HG03469 (cell line): ENCODE results near the gene GRHPR.
"Not testable (repeated sequence)": the region's sequence is repeated elsewhere in the genome, so short reads cannot be mapped to it uniquely, and the experiment has no call there.

ENCODE experiments used
- ATAC-seq: cut with Tn5 transposase; IDR thresholded peaks from one replicate; pipeline ENCODE4 v1.9.1; 2021; ENCODE audit warnings: mild to moderate bottlenecking, moderate library complexity, moderate number of reproducible peaks; ENCODE audit not compliant: unreplicated experiment

Gene GRHPR

DNA sequence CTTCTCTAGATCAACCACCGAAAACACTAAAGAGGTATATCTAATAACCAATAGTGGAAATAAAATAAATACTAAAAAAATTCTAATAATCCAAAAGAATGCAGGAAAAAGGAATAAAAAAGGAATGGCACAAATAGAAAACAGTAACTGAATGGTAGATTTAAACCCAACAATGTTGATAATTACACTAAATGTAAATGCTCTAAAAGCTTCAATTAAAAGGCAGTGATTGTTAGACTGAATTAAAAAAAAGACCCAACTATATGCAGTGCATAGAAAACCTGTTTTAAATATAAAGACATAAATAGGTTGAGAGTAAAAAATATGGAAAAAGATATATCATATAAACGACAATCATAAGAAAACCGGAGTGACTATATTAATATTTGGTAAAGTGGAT lies 51.9 kb downstream of the GRHPR start:
- ATAC-seq = no peak

DNA sequence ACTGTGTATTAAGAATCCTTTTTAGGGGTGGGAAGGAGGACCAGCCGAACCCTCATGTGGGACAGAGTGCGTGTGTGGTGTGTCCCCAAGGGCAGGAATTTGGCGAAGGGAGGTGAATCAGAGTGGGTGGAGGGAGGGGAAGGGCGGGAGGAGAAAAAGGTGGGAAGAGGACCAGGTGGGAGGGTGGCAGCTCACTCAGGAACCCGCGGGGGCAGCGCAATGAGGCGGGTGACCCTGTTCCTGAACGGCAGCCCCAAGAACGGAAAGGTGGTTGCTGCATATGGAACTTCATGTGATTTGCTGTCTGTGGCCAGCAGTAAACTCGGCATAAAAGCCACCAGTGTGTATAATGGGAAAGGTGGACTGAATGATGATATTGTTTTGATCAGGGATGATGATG lies 54.4 kb downstream of the GRHPR start:
- ATAC-seq = no peak

DNA sequence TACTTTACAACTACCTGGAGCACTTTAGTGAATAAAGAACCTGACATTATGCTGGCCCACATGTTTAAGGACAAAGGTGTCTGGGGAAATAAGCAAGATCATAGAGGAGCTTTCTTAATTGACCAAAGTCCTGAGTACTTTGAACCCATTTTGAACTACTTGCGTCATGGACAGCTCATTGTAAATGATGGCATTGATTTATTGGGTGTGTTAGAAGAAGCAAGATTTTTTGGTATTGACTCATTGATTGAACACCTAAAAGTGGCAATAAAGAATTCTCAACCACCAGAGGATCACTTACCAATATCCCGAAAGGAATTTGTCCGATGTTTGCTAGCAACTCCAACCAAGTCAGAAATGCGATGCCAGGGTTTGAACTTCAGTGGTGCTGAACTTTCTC lies 54.9 kb downstream of the GRHPR start:
- not testable (repeated sequence) for ATAC-seq

DNA sequence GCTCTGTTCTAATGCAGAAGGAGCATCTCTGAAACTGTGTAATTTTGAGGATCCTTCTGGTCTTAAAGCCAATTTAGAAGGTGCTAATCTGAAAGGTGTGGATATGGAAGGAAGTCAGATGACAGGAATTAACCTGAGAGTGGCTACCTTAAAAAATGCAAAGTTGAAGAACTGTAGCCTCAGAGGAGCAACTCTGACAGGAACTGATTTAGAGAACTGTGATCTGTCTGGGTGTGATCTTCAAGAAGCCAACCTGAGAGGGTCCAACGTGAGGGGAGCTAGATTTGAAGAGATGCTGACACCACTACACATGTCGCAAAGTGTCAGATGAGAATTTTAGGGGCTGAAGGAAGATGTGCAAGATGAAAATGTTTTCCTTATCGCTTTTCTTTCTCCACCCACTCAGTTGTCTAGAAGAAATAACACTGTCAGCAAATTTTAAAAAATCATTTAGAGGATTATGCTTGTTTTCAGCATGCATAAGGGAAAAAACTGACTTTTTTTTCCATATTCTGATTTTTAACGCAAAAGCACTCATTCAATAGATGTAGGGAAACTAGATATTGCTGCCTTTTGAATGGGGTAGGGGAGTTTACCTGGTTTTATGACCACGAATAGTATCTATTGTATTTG lies 55.6 kb downstream of the GRHPR start:
- not testable (repeated sequence) for ATAC-seq

DNA sequence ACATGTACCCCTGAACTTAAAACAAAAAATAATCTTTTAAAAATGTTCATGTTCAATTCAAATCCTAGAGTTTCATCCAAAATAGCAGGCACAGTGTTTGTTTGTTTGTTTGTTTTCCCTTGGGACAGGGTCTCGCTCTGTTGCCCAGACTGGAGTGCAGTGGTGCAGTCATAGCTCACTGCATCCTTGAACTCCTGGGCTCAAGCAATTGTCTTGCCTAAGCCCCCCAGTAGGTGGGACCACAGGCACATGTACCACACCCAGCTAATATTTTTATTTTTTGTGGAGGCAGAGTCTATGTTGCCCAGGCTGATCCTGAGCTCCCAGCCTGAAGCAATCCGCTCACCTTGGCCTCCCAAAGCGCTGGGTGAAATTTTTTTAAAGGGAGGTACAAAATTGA lies 58.3 kb downstream of the GRHPR start:
- no peak for ATAC-seq

DNA sequence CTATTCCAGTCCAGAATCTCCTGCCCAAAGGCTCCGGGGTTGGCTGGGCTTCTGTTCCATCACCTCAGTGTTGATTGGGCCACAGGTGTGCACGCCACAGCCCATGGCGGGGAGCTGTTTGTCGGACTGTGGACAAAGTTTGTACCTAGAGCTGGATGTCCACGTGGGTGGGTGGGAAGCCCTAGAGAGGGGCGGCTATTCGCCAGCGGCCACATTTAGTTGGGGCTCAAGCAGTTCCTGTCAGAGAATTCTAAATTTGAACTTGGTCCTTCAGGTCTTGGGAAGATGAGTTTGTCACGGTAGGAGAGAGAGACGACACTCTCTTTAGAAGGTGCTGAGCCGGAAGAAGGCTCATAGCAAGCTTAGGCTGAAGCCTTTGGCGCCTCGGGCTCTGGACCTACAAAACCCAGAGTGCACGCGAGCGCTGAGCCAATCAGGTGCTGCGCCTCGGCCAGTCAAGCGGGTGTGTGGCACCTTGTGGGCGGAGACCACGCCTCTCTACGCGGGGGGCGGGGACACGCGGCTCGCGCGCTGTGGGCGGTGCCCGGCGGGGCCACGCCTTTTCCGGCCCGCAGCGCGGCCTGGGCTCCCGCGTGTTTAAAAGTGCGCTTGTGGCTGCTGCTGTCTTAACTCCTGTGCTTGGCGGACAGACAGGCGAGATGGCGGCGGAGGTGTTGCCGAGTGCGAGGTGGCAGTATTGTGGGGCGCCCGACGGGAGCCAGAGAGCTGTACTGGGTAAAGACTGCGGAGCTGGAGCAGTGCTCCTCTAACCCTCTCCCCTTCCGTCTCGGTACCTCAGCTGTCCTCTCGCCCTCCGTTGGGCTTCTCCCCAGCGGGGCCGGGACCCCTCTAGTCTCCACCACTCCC lies 63.1 kb downstream of the GRHPR start, which contains the start of gene POLR1E:
TSS of gene POLR1E (plus strand) at position 560 of the 867 bp plus-strand sequence. CDS start at position 660, 100 bp downstream.
- ATAC-seq = peak; percentile 97

DNA sequence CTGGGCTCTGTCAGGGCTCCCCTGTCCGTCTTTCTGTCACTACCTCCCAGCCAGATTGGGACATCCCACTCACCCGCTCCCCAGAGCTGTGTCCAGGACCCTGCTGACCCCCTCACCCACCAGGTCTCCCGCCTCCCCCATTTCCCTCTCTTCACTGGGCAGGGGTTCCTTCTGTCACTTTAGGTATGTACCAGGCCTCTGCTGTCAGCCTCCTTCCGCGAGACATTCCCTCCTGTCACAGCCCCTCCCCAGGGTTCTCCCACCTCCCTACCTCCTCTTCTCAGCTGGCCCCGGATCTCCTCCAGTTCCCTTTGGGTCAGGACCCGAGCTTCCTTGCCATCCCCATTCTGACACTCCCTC lies 63.7 kb downstream of the GRHPR start:
- no peak for ATAC-seq
